ENCODE measurements around the gene KLHL11. TPM values are rescaled to one million over a fixed set of nuclear protein-coding genes. Genes with fewer than 3 reads are reported as not detected.

KLHL11 gene
- total and polyA plus RNA-seq, 4 donors: 0.63 to 27.7 (median 6.8) TPM

- no peak for DNase-seq
- WGBS, 2 donors: 91 to 93% methylated on average over 8 of the region's 8 CpGs
Observed at GRCh38 chr17:41806685-41807445, 58.4 kb downstream of the KLHL11 start.

More at GRCh38 chr17:41806685-41807445, 58.4 kb downstream of the KLHL11 start:
- H3K9me3 ChIP-seq (ENCODE audit: control insufficient read depth in 4 of 4, insufficient read depth in 3 of 4, low read length in 3 of 4): no peaks in the 10 kb centered on the region
- H3K36me3 ChIP-seq (ENCODE audit: control insufficient read depth in 4 of 4, insufficient read depth in 4 of 4, low read length in 4 of 4): peaks cover 0 to 10% (median 4%) of the 10 kb centered on the region in 4 donors
- ATAC-seq (ENCODE audit: insufficient read depth, low FRiP score): no peak
- no peak overlapping the region for H3K9ac ChIP-seq (ENCODE audit: insufficient read depth in 1 of 2, low read length in 2 of 2)
- no peak for TF ChIP-seq CTCF (IDR thresholded peaks at IDR 0.05; ENCODE audit: control extremely low read depth, extremely low read depth)
- no peak overlapping the region for H3K27ac ChIP-seq (ENCODE audit: low read depth in 1 of 2, low read length in 1 of 2)
- H3K4me1 ChIP-seq (ENCODE audit: control insufficient read depth in 5 of 5, insufficient read depth in 5 of 5, low read length in 5 of 5): peaks cover 0 to 14% (median 10%) of the 10 kb centered on the region in 5 donors
- H3K4me3 ChIP-seq: no peak overlapping the region
- no peaks in the 10 kb centered on the region for H3K27me3 ChIP-seq (ENCODE audit: control insufficient read depth in 3 of 3, insufficient read depth in 3 of 3, low read length in 2 of 3)

Small RNA genes lying within 50 kb of the gene (small RNA-seq; reads per million reads assigned to genes)
- gene AC125257.2 (ENCODE audit: low replicate concordance): not detected

Other genes starting within 250 kb of the KLHL11 start
- 10 to 100 TPM; 39.8 to 45.4 TPM for gene KRT17, start 240.8 kb downstream of the KLHL11 start, total RNA-seq
- gene KRT17, start 240.8 kb downstream of the KLHL11 start, polyA plus RNA-seq: 10 to 100 TPM; 27.3 to 47.2 TPM
- gene EIF1, start 176.5 kb downstream of the KLHL11 start, total RNA-seq: 100 to 1,000 TPM; 381 to 872 TPM
- gene EIF1, start 176.5 kb downstream of the KLHL11 start, polyA plus RNA-seq: 100 to 1,000 TPM; 485 to 867 TPM
- gene GAST, start 153.1 kb downstream of the KLHL11 start, total RNA-seq: not detected
- gene GAST, start 153.1 kb downstream of the KLHL11 start, polyA plus RNA-seq: not detected
- gene HAP1, start 130.8 kb downstream of the KLHL11 start, total RNA-seq: under 1 TPM; 0.21 to 0.26 TPM
- under 1 TPM; 0.07 to 0.57 TPM for gene HAP1, start 130.8 kb downstream of the KLHL11 start, polyA plus RNA-seq
- gene JUP, start 78.7 kb downstream of the KLHL11 start, total RNA-seq: 100 to 1,000 TPM; 118 to 150 TPM
- 10 to 100 TPM; 60.9 to 83.6 TPM for gene JUP, start 78.7 kb downstream of the KLHL11 start, polyA plus RNA-seq
- 10 to 100 TPM; 12.3 to 13.2 TPM for gene P3H4, start 53.5 kb downstream of the KLHL11 start, total RNA-seq
- gene P3H4, start 53.5 kb downstream of the KLHL11 start, polyA plus RNA-seq: 1 to 10 TPM; 6.8 to 9.6 TPM
- gene FKBP10, start 52.4 kb downstream of the KLHL11 start, total RNA-seq: 10 to 100 TPM; 53.2 to 64.4 TPM
- 10 to 100 TPM; 32.6 to 43.3 TPM for gene FKBP10, start 52.4 kb downstream of the KLHL11 start, polyA plus RNA-seq
- 10 to 100 TPM; 36.5 to 39.4 TPM for gene NT5C3B, start 29.2 kb downstream of the KLHL11 start, total RNA-seq
- 10 to 100 TPM; 34.9 to 68.5 TPM for gene NT5C3B, start 29.2 kb downstream of the KLHL11 start, polyA plus RNA-seq
- under 1 TPM in 1 of 2 donors, not detected in 1; 0.09 TPM for gene KLHL10, start 27.6 kb downstream of the KLHL11 start, total RNA-seq
- under 1 TPM; 0.08 to 0.12 TPM for gene KLHL10, start 27.6 kb downstream of the KLHL11 start, polyA plus RNA-seq
- 100 to 1,000 TPM in 1 of 2 donors, 10 to 100 TPM in 1; 75.5 to 158 TPM for gene ACLY, start 53.5 kb upstream of the KLHL11 start, total RNA-seq
- gene ACLY, start 53.5 kb upstream of the KLHL11 start, polyA plus RNA-seq: 10 to 100 TPM; 27.5 to 82.6 TPM
- gene ODAD4, start 65.2 kb upstream of the KLHL11 start, total RNA-seq: 10 to 100 TPM; 12.5 to 16.7 TPM
- gene ODAD4, start 65.2 kb upstream of the KLHL11 start, polyA plus RNA-seq: 1 to 10 TPM; 5.4 to 6.0 TPM
- 10 to 100 TPM; 34.8 to 53.5 TPM for gene CNP, start 101.4 kb upstream of the KLHL11 start, total RNA-seq
- gene CNP, start 101.4 kb upstream of the KLHL11 start, polyA plus RNA-seq: 10 to 100 TPM; 32.3 to 33.1 TPM
- gene DNAJC7, start 152.0 kb upstream of the KLHL11 start, total RNA-seq: 10 to 100 TPM; 84.1 to 89.3 TPM
- 10 to 100 TPM; 66.2 to 81.8 TPM for gene DNAJC7, start 152.0 kb upstream of the KLHL11 start, polyA plus RNA-seq
- gene NKIRAS2, start 154.7 kb upstream of the KLHL11 start, total RNA-seq: 10 to 100 TPM; 29.2 to 32.0 TPM
- 10 to 100 TPM; 32.7 to 44.2 TPM for gene NKIRAS2, start 154.7 kb upstream of the KLHL11 start, polyA plus RNA-seq
- 1 to 10 TPM; 1.7 to 3.6 TPM for gene C17orf113, start 185.2 kb upstream of the KLHL11 start, total RNA-seq
- gene C17orf113, start 185.2 kb upstream of the KLHL11 start, polyA plus RNA-seq: under 1 TPM; 0.38 to 0.71 TPM
- under 1 TPM; 0.34 to 0.40 TPM for gene ZNF385C, start 233.1 kb upstream of the KLHL11 start, total RNA-seq
- gene ZNF385C, start 233.1 kb upstream of the KLHL11 start, polyA plus RNA-seq: under 1 TPM; 0.14 to 0.57 TPM
- 10 to 100 TPM; 14.7 to 28.6 TPM for gene DHX58, start 247.3 kb upstream of the KLHL11 start, total RNA-seq
- 10 to 100 TPM; 22.9 to 35.1 TPM for gene DHX58, start 247.3 kb upstream of the KLHL11 start, polyA plus RNA-seq